ENCODE measurements around the gene MYO1D.

DNA sequence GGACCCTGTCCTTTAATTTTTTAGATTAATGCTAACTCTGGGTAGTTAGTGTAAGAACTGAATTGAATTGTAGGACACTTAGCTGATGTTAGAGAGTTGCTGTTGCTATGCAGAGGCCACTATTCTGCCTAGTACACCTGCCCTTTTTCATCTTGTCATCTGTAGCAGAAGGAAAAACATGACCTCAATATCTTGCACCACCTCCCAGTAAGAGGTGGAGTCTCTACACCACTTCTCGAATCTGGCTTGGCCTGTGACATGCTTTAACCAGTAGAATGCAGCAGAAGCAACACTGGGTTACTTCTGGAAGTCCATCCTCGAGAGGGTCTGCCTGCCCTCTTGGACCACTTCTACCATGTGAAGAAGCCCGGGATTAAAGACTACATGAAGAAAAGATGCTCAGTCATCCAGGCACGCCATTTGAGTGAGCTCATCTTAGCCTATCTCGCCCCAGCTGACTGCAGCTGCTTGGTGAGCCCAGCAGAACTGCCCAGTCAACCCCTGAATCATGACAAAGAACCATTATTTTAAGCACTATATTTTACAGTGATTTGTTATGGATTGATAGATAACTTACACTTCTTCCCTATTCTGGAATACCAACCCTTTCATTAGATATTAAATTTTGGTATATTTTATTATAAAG, 153.5 kb downstream of the MYO1D start:
- no peak for TF ChIP-seq CTCF (IDR thresholded peaks at IDR 0.05)
- no peak for TF ChIP-seq POLR2A (IDR thresholded peaks at IDR 0.05)

Data from adrenal gland (tissue), 5 donors.